GM21529 (cell line): ENCODE measurements around the gene RTEL1.
A peak's percentile ranks its signal among the peaks of the same experiment; 100 is the strongest.

Experiments
- ATAC-seq: cut with Tn5 transposase; IDR thresholded peaks from one replicate; pipeline ENCODE4 v1.9.1; 2021; ENCODE audit not compliant: unreplicated experiment

The RTEL1 gene

GRCh38 chr20:63737945-63738686 lies 80.0 kb downstream of the RTEL1 start:
- ATAC-seq: no peak

GRCh38 chr20:63738687-63739129 lies 80.6 kb downstream of the RTEL1 start:
- ATAC-seq: no peak

GRCh38 chr20:63739130-63740069 lies 81.3 kb downstream of the RTEL1 start, which contains the start of gene SLC2A4RG:
Gene SLC2A4RG, plus strand, starts transcription at chr20:63739776. Its CDS starts 137 bp downstream, at chr20:63739913.
- peak; percentile 48 for ATAC-seq

GRCh38 chr20:63740070-63740626 lies 82.0 kb downstream of the RTEL1 start:
- ATAC-seq: no peak

- ATAC-seq: no peak
Observed at GRCh38 chr20:63740627-63741353, 82.7 kb downstream of the RTEL1 start.

GRCh38 chr20:63741354-63741675 lies 83.2 kb downstream of the RTEL1 start:
- ATAC-seq: no peak

- no peak for ATAC-seq
Observed at GRCh38 chr20:63741676-63742380, 83.7 kb downstream of the RTEL1 start.

- ATAC-seq: no peak
Observed at GRCh38 chr20:63742381-63743024, 84.4 kb downstream of the RTEL1 start.

GRCh38 chr20:63743210-63743970 lies 85.3 kb downstream of the RTEL1 start:
- no peak for ATAC-seq

GRCh38 chr20:63744158-63744557 lies 86.0 kb downstream of the RTEL1 start:
- ATAC-seq: no peak

- no peak for ATAC-seq
Observed at GRCh38 chr20:63744574-63745423, 86.7 kb downstream of the RTEL1 start.

- no peak for ATAC-seq
Observed at GRCh38 chr20:63745424-63745805, 87.3 kb downstream of the RTEL1 start.
